ENCODE data around the gene EXOC3L4.

Gene EXOC3L4

DNA sequence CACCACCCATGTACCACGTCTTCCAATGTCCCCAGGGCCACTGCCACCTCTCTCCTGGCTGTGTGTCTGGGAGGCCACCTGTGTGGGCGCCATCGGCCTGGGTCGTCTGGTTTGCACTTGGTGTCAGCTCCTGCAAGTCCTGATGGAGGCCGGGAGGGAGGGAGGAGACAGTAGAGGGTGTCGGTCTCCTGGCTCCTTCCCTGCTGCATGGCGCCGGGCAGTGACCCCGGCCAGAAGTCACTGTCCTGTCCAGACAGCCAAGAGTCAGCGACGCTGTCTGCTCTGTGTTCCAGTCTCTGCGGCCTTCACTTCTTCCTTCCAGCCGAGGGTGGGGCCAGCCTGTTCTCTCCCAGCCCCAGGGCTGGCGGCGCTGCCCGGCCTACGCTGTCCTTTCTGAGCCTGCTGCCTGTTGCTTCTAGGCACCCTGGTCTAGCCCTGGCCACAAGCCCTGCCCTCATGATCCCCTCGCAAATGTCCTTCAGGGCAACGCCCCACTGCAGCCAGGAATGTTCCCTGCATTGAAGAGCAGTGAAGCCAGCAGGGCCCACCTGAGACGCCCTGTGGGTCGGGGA lies 23.5 kb upstream of the EXOC3L4 start:
- DNase-seq (ENCODE audit: low read depth in 3 of 3), result no peak

DNA sequence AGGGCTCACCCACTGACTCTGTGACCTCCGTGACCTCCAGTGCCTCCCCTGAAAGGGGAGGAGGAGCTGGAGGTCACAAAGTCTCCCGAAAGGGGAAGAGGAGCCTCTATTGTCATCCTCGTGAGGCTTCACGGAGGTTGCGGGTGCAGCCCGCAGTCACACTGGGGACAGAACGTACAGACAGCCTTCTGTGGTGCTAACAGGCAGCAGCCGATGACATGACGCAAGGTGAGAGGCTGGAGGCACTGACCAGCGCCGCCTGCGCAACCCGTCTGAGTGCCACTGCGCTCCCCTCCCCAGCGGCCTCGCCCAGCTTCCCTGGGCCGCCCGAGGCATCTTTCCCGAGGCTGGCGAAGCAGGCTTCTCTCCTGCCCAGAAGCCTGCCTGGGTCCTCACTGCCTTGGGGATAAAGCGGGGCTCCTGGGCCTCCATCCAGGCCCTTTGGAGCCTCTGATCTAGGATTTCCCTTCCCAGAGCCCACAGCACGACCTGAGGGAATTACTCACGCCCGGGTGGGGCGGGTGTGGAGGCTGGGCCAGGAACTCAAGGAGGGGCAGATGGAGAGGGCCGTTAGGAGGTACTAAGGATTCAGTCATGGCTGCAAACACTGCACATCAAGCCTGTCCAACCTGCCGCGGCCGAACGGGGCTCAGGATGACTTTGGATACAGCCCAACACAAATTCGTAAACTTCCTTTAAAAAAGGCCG lies 22.8 kb upstream of the EXOC3L4 start:
- DNase-seq (ENCODE audit: low read depth in 3 of 3), result no peak

DNA sequence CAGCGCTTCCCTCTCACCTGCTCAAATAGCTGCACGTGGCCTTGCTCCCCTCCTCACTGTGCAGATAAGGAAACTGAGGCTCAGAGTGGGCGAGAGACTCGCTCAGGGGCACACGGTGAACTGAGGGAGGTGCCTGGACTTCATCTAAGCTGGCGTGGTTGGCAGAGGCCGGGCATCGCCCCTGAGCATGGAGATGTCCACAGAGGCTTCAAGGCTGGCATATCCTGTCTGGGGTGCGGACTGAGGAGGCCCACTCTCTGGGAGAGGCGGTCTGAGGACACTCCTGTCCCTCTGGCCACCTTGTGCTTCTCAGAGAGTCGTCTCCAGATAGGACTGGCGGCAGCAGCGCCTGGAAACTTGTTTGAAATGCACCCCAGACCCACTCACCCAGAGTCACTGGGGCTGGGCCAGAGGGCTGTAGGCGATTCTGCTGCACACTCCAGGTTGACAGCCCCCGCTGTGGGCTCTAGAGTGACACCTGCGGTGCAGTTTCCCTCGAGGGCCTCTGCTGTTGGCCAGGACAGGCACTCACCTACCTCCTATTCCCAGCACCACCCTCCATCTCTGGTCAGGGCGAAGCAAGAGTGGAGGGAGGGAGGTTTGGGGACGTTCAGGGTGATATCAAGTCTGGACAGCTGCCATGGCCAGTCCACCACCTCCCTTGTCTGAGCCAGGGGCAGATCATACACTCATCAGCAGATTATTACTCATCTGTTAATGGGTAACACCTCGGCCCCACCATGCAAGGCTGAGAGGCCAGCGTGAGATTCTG lies 21.7 kb upstream of the EXOC3L4 start:
- DNase-seq (ENCODE audit: low read depth in 3 of 3), result no peak

DNA sequence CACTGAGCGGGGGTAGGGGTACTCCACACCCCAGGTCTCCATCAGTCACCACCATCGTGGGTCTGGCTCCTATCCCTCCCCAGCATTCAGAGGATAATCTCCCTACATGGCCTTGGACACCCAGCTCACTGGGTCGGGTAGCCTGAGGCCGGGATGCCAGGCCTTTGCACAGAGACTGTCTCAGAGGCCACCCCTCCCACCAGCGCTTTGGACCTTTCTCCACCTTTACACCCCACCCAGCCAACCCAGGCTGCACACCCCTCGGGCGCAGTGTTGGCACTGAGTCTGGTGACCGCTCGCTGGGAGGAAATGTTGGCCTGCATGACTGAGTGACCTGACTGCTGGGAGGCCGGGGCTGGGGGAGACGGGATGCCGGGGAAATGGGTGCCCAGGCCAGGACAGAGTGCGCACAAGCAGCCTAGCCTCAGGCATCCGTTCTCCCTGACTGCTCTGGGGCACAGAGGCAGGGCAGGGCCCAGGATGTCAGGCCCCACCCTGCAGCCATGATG lies 21.1 kb upstream of the EXOC3L4 start:
- no peak for DNase-seq (ENCODE audit: low read depth in 3 of 3)

DNA sequence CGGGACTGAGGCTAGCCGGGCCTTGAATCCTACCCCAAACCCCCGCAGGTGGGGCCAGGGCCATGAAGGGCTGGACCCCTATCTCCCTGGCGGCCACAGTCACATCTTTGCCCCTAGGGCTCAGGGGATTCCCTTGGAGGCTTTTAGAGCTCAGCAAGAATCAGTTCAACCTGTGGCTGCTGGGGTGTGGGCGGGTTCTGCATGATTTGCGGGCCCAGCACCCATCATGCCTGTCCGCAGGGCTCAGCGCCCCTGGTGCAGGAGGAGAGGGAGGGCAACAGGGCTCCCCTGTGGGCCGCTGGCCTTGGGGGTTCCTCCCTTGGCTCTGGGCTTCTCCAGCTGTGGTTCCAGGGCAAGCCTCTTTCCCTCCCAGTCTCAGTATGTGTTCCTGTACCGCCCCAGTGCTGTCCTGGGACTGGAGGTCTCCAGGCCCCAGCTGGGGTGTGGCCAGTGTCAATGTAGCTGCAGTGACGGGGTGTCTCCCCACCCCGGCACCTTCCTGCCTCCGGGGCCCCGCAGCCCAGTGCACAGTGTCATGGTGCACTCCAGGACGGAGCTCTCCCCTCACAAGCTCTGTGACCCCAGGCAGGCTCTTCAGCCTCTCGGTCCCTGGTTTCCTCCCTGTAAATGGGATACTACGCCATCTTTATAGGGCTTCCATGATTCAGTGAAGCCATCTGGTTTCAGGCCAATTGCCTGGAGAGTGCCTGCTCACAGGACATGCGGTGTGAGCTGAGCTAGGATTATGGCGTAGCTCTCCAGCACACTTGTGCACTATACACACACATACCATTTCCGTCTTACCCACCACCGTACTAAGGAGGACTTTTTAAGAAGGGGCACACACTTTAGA lies 20.4 kb upstream of the EXOC3L4 start:
- no peak for DNase-seq (ENCODE audit: low read depth in 3 of 3)

DNA sequence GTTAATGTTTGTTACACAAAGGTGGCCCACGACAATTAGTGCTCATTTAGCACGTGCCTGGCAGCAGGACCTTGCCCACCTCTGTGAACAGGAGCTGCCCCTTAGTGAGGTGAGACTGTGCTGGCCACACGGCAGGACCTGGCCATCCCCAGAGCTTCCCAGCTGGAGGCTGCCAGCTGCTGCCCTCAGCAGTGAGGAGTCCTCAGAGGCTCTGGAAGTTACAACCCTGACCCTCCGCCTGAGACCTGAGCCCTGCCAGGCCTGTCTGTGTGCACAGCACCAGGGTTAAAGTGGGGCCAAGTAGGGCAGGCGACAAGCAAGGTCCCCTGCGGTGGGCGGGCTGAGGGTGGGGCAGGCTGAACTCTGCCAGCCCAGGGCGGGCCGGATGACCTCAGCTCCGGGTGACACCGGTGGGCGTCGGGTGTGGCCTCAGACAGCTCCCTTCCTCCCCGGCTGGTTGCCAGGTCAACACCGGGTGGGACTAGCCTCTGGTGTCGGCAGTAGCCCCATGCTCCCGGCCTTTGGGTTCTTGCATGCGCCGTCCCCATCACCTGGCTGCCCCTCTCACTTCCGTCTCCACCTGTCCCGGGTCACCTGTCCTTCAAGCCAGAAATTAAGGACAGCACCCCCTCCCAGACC lies 19.7 kb upstream of the EXOC3L4 start:
- DNase-seq (ENCODE audit: low read depth in 3 of 3), result no peak

DNA sequence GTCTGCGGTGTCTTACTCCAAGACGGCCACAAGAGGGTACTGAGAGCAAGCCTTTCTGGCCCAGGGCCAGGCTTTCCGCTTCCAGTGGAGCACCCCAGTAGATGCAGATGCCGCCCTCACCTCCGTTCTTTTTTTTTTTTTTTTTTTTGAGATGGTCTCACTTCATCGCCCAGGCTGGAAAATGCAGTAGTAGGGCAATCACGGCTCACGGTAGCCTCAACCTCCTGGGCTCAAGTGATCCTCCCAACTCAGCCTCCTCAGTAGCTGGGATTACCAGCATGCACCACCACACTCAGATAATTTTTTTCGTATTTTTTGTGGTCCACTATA lies 16.1 kb upstream of the EXOC3L4 start:
- DNase-seq (ENCODE audit: low read depth in 3 of 3), result peak; percentile 44 to 64 (median 56)

DNA sequence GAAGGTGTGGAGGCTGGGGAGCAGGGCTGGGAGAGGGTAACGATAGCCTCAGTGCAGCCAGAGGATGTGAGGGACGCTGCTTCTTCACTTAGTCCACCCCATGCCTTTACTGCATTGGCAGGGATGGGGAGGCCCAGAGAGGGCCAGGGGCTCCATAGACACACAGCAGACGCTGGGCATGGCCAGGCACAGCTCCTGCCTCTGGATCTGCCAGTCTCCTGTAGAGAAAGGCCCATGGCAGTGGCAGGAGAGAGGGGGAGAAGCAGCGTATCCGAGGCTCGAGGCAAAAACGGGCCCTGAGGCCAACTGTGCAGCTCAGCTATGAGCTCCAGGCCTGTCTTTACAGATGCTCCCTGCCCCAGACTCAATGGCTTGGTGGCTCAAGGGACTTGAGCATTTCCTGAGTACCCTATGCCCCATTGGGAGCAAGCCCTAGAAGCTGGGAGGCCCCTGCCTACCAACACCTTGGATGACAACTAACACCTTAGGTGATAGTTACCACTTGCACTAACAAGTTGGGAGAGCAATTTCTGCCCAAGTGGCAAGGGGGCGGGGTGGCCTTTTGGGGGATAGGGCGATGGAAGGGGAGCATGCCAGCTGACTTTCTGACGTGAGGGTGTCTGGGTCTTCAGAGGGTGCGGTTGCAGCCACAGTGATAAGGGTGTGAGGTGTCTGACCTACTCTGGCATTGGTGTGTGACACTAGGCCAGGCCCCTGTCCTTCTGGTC lies 15.5 kb upstream of the EXOC3L4 start:
- DNase-seq (ENCODE audit: low read depth in 3 of 3), result no peak

DNA sequence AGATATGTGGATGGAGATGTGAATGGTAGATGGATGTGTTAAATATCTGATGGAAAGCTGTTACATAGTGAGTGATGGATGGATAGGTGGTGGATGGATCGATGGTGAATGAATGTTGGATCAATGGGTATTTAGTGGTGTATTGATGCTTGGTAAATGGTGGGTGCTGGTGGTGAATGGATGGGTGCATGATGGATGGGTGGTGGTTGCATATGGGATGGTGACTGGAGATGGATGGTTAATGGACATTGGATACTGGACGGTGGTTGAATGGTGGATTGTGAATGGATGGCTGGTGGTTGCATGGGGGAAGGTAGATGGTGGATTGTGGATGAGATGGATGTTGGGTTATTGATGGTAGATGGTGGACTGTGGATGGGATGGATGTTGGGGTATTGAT lies 12.6 kb upstream of the EXOC3L4 start:
- no peak for DNase-seq (ENCODE audit: low read depth in 3 of 3)

DNA sequence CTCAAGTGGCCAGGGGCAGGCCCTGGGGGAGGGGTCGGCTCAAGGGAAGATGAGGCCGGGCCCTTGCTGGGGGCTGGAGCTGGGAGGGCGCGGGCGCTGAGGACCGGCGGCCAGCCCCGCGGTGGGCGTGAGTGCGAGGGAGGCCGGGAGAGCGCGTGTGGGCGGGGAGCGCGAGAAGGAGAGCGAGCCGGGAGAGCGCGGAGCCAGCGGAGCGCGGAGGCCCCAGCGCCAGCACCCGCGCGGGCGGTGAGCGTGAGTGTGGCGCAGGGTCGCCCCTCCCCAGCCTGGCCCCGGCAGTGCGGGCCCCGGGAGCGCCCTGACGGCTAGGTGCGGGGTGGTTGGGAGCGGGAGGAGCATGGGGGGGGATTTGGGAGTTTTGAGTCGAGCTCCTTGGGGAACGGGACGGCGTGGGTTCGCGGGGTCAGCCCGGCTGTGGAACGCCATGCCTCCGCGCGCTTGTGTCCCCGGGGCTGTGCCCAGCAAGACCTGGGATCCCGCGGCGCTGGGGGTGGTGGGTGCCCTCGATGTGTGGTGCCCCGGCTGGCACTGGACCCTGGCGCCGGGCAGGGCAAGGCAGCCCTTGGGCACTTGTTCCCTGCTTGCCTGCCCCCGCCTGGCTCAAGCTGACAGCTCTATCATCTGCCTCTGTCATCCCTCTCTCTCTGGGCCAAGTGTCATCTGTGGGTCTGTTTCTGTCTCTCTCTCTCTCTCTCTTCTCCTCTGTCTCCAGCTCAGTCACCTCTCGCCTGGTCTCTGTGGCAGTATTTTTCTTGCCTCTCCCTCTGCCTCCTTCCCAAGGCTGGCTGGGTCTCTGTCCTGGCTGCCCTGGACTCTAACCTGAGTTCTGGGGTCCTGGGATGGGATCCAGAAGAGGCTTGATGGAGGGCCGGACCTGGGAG lies 10.3 kb upstream of the EXOC3L4 start, which contains the start of gene LBHD2:
TSS of gene LBHD2 (plus strand) at position 190 of the 899 bp plus-strand sequence. CDS start 1,803 bp downstream, outside the sequence.
- DNase-seq (ENCODE audit: low read depth in 3 of 3), result no peak

DNA sequence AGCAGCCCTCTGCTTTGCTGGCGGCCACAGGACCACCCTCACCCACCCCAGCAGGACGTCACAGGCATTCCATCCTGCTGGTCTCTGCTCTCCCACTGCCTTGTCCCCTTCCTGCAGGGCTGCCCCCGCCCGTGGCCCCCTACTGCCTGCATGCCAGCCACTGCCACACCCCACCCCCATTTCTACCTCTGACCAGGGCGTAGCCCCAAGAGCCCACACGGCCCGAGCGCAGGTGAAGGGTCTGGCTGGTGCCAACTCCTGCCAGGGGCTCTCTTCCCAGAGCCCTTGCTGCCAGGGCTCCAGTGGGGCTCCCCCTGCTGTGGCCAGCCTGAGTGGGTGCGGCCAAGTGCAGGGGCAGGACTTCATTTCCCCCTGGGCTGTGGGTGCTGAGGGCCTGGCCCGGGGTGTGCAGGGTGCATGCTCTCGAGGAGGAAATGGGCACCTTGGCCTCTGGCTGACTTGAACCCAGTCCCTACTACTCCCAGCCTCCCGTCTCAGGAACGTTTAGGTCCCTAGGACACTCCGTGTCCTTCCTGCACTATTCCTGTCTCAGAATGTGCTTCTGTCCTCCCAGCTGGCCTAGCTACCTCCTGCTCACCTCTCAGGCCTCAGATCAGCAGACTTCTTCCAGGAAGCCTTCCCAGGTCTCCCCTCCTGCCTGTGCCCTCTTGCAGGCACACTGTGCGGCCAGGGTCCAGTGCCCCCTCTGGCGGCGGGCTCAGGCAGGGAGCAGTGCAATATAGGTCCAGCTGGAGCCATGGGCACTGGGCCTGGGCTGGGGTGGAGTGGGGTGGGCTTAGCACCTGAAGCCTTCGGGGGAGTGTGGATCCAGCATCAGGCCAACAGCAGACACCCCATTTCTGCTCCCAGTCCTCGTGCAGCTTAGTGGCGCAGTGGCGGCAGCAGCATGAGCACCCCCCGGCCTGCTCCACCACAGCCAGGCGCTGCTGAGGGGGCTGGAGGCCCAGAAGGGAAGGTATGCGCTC lies 9.1 kb upstream of the EXOC3L4 start:
- no peak for DNase-seq (ENCODE audit: low read depth in 3 of 3)

DNA sequence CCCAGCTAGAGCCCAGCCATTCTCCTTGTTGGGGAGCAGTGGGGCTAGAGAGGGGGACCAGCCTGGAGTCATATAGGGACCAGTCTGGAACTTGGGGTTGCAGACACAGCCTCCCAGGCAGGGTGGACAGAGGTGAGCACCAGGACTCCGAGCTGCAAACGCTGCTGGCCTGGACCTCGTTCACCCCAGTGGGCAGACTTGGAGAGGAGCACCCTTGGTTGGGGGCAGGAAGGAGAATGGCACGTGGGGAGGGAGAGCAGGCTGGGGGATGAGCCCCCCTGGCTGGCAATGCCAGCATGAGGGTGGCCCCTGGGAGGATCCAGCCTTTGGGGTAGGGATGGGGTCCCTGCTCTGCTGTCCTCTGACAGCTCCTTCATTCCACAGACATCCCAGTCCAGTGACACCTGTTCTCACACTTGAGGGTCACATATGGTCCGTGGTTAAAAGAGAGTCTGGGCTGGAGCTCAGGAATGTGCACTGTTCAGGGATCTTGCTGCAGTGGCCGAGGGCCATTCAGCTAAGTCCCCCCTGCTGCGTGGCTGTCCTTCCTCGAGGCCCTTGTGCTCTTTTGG lies 7.7 kb upstream of the EXOC3L4 start:
- DNase-seq (ENCODE audit: low read depth in 3 of 3), result no peak

DNA sequence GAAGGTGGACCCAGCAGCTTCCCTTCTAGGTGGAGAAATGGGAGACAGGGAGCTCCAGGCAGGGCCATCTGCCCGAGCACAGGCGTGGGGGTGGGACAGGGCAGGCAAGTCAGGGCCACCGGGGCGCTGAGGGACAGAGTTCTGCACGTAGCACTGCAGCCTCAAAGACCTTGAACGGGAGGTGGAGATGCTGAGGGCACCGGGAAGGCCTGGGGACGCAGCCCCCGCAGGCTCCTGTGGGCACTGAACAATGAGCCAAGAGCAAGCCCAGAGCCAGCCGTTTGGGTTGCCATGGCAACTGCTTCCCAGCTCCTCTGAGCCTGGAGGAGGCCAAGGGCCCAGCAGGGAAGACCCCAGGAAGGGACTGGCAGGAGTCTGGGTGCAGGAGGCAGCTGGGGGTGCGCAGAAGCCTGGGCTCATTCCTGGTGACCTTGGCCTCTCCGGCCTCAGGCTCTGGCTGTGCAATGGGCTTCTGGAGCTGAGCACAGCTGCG lies 7.1 kb upstream of the EXOC3L4 start:
- no peak for DNase-seq (ENCODE audit: low read depth in 3 of 3)

DNA sequence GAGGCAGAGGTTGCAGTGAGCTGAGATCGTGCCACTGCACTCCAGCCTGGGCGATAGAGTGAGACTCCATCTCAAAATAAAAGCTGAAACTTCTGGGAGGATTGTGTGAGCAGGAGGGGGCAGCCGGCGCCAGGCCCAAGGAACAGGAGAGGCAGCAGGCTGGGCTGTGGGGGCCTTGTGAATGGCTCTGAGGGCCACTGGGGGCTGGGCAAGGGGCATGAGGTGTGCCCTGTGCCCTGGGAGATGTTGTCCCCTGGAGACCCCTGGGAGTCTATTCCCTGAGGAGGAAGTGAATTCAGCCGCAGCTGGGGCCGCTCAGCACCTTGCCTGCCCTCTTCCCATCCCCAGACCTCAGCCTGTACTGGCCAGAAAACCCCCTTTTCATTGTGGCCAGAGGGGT lies 5.6 kb upstream of the EXOC3L4 start:
- no peak for DNase-seq (ENCODE audit: low read depth in 3 of 3)

DNA sequence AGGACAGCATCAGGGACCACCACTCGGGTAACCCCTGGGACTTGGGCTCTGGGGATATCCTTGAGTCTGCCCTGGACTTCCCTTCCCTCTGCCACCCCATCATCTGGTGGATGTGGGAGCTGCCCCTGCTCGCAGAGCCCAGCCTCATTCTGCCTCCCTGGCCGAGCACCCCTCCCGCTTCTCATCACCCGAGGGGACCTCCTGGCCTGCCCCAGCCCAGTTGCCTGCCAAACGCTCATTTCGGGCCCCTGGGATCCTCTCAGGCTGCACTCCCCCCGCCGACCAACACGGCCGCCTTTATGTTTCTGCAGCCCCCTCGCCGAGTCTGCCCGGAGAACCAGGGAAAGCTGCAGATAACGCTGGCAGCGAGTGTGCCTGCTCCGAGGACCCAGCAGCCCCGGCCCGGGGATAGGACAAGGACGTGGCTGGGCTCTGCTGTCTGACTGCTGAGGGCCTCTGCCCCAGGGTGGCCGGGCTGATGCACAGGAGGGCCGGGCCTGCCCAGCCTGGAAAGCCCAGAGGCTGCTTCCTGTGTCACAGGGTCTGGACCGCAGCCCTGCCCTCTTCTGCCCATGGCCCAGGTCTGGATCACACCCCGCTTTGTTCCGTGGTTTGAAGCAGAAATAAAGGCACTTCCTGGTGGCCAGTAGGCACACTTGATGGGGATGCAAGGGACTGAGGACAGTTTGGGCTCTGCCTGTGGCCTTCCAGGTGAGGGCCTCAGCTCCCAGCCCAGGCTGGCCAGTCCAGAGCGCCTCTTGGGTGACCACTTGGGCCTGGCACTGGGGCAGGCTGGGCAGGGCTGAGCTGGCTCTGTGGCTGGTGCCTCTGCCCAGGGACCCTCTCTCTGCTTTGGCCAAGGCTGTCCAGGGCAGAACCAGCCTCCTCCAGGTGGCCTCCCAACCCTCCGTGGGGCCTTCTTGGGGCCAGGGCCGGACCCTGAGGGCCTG lies 4.9 kb upstream of the EXOC3L4 start:
- no peak for DNase-seq (ENCODE audit: low read depth in 3 of 3)

DNA sequence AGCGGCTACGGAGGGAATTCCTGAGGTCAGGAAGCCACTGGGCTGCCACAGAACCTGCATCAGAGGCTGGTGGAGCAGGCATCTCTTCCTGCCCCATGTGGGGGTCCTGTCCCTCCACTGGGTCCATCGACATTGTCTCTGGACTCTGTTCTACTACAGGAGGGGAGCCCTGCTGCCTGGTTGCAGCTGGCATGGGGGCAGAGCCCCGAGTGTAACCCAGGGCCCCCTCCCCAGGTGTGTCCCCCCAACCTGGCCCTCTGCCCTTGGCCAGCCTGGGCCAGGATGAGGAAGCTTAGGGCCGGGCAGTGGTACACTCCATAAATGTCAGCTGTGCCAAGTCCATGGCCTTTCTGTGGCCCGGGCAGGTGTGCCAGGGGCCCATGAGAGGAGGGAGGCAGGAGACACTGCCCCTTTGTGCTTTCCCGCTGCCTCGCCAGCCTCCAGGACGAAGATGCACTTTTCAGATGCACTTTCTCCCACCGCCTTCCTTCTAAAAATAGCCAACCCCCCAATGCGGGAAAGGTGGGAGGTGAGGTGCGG lies 4.0 kb upstream of the EXOC3L4 start:
- DNase-seq (ENCODE audit: low read depth in 3 of 3), result no peak

All from stimulated activated CD4-positive, alpha-beta T cell treated with anti-CD3 and anti-CD28 coated beads, TNF-alpha, amount 100 ng/mL, for 4 hours (primary cell).